Breast epithelium (tissue), 4 donors: ENCODE measurements around the gene HOXA2. TPM values are rescaled to one million over a fixed set of nuclear protein-coding genes. Genes with fewer than 3 reads are reported as not detected.

Experiments used
- DNase-seq, 2 donors: peaks; one replicate each; pipeline ENCODE4 v3.0.0-alpha.2; 2019; ENCODE audit warnings: low spot score in 2 of 2
- H3K27ac ChIP-seq, 2 donors: fragments of 200-600 bp; sonication (generic) in 1 of 2; one replicate each; pipeline ENCODE4 v1.5.1; 2016 to 2019; ENCODE audit warnings: mild to moderate bottlenecking in 1 of 2
- H3K27me3 ChIP-seq, 2 donors: fragments of 200-600 bp; sonication (generic) in 1 of 2; one replicate each; pipeline versions ENCODE4 v1.5.1 to v1.6.0; 2017 to 2019; ENCODE audit warnings: control low read depth in 1 of 2, mild to moderate bottlenecking in 1 of 2
- H3K36me3 ChIP-seq: fragments of 200-600 bp; one replicate; pipeline ENCODE4 v1.5.1; 2019
- H3K4me1 ChIP-seq, 2 donors: fragments of 200-600 bp; sonication (generic); one replicate each; pipeline ENCODE4 v1.5.1; 2016 to 2019; ENCODE audit warnings: control low read depth in 1 of 2
- H3K4me3 ChIP-seq, 3 donors: fragments of 200-600 bp; sonication (generic); 1 replicate in 2 of 3; 2 replicates in 1 of 3; pipeline ENCODE4 v1.5.1; 2016 to 2019; ENCODE audit warnings: mild to moderate bottlenecking in 3 of 3, moderate library complexity in 2 of 3
- H3K9me3 ChIP-seq, 2 donors: fragments of 200-600 bp; sonication (generic) in 1 of 2; one replicate each; pipeline ENCODE4 v1.5.1; 2016 to 2019; ENCODE audit warnings: control low read depth in 1 of 2
- CTCF ChIP-seq, 3 donors: fragments of 450-650 bp; IDR thresholded peaks; one replicate each; pipeline ENCODE4 v1.5.1; 2016 to 2017; ENCODE audit warnings: antibody characterized with exemption in 3 of 3, mild to moderate bottlenecking in 3 of 3, moderate library complexity in 3 of 3
- POLR2A ChIP-seq: fragments of 450-650 bp; IDR thresholded peaks from one replicate; pipeline ENCODE4 v1.6.1; 2016; ENCODE audit warnings: antibody characterized with exemption, mild to moderate bottlenecking, moderate library complexity
- POLR2AphosphoS5 ChIP-seq, 3 donors: sonication (generic); formaldehyde crosslinking; IDR thresholded peaks; one replicate each; pipeline ENCODE4 v1.6.1; 2017; ENCODE audit warnings: antibody characterized with exemption in 3 of 3
- intact Hi-C: fragments of 100-400 bp; cut with DNase I; formaldehyde crosslinking; loops from one replicate; pipeline ENCODE4 v1.15.1; 2023; ENCODE audit warnings: low total_unique reads
- total RNA-seq, 3 donors: library from RNA; depleted of rRNA; stranded (reverse); fragments of >200 nt; gene quantifications; one replicate each; pipeline ENCODE4 v1.1.0, GENCODE V29; 2016

Gene HOXA2
- total RNA-seq, 3 donors from 2014 or later = 0.80 to 5.4 (median 1.3) TPM

- H3K4me3 ChIP-seq = peak overlapping the region; percentile 44 to 83 (median 71)
- peaks cover 0 to 3% of the 10 kb centered on the region in 2 donors for H3K4me1 ChIP-seq
- no peaks in the 10 kb centered on the region for H3K27me3 ChIP-seq
- DNase-seq = no peak
- no peaks in the 10 kb centered on the region for H3K36me3 ChIP-seq
- no peak for TF ChIP-seq POLR2A
- TF ChIP-seq POLR2AphosphoS5 (IDR thresholded peaks at IDR 0.05) = no peak
- TF ChIP-seq CTCF (IDR thresholded peaks at IDR 0.05) = no peak
- intact Hi-C loops = no loop called here
- peak overlapping the region; percentile 94 to 98 for H3K27ac ChIP-seq
- H3K9me3 ChIP-seq = no peaks in the 10 kb centered on the region
Measured at GRCh38 chr7:27101171-27101956, 1.1 kb downstream of the HOXA2 start.

GRCh38 chr7:27100694-27101170 lies 1.8 kb downstream of the HOXA2 start:
- no peak for DNase-seq
- intact Hi-C loops = no loop called here
- no peaks in the 10 kb centered on the region for H3K27me3 ChIP-seq

GRCh38 chr7:27099453-27100370 lies 2.8 kb downstream of the HOXA2 start:
- Histone ChIP-seq H3K9me3 (no peaks in the 10 kb centered on the region), H3K4me3 (peak overlapping the region in 2 of 3 donors; percentile 83 to 99), H3K27ac (peak overlapping the region; percentile 98 to 99), H3K4me1 (peaks cover 0 to 3% of the 10 kb centered on the region in 2 donors), H3K27me3 (no peaks in the 10 kb centered on the region), H3K36me3 (no peaks in the 10 kb centered on the region)
- intact Hi-C loops = loop anchor here (5.0 kb wide), 2 partner anchors 43 to 608 kb away; partner anchors contain the start of gene HOXA5
- no peak for TF ChIP-seq POLR2AphosphoS5 (IDR thresholded peaks at IDR 0.05)
- TF ChIP-seq CTCF (IDR thresholded peaks at IDR 0.05) = no peak
- no peak for TF ChIP-seq POLR2A
- no peak for DNase-seq

More at GRCh38 chr7:27100694-27101170, 1.8 kb downstream of the HOXA2 start:
- peaks cover 0 to 3% of the 10 kb centered on the region in 2 donors for H3K4me1 ChIP-seq
- H3K27ac ChIP-seq = peak overlapping the region; percentile 94 to 98
- H3K36me3 ChIP-seq = no peaks in the 10 kb centered on the region
- no peak for TF ChIP-seq POLR2AphosphoS5 (IDR thresholded peaks at IDR 0.05)
- H3K4me3 ChIP-seq = peak overlapping the region; percentile 44 to 83 (median 71)
- H3K9me3 ChIP-seq = no peaks in the 10 kb centered on the region

- no peaks in the 10 kb centered on the region for H3K36me3 ChIP-seq
- no peaks in the 10 kb centered on the region for H3K9me3 ChIP-seq
- H3K4me1 ChIP-seq = peaks cover 0 to 3% of the 10 kb centered on the region in 2 donors
- no peaks in the 10 kb centered on the region for H3K27me3 ChIP-seq
- intact Hi-C loops = loop anchor here (5.0 kb wide), 2 partner anchors 43 to 608 kb away; partner anchors contain the start of gene HOXA5
- H3K27ac ChIP-seq = peak overlapping the region; percentile 98 to 99
- TF ChIP-seq POLR2AphosphoS5 (IDR thresholded peaks at IDR 0.05) (peak in 2 of 3 donors; percentile 21 to 44), POLR2A (no peak), CTCF (IDR thresholded peaks at IDR 0.05) (no peak)
- DNase-seq = no peak
- peak overlapping the region; percentile 40 to 99 (median 83) for H3K4me3 ChIP-seq
Measured at GRCh38 chr7:27098578-27099451, 3.7 kb downstream of the HOXA2 start.
